Urothelium cell line (cell line): ENCODE data around the gene PLEKHM2.

Experiments used
- DNase-seq: peaks from one replicate; pipeline ENCODE4 v3.0.0; 2011; ENCODE audit warnings: low spot score, mixed read lengths
- FAIRE-seq: peaks from 2 replicates; lab custom pipeline; 2011; peaks lifted over from hg19 to GRCh38; lab: Jason Lieb, UNC

PLEKHM2 gene

GRCh38 chr1:15755646-15756040 lies 71.5 kb downstream of the PLEKHM2 start:
- FAIRE-seq, result no peak
- DNase-seq, result no peak

GRCh38 chr1:15756143-15757015 lies 72.3 kb downstream of the PLEKHM2 start:
- FAIRE-seq (no peak), DNase-seq (no peak)

- no peak for DNase-seq
- FAIRE-seq, result no peak
These were observed 73.0 kb downstream of the PLEKHM2 start for GRCh38 chr1:15757016-15757543.

- no peak for DNase-seq
- FAIRE-seq, result no peak
These were observed 73.6 kb downstream of the PLEKHM2 start for GRCh38 chr1:15757575-15758342.

- DNase-seq (no peak), FAIRE-seq (no peak)
These were observed 74.3 kb downstream of the PLEKHM2 start, which contains the start of gene FBLIM1 for GRCh38 chr1:15758343-15758931. Gene FBLIM1 (plus strand): TSS chr1:15758795. CDS start chr1:15764984, 6,189 bp downstream.

DNA sequence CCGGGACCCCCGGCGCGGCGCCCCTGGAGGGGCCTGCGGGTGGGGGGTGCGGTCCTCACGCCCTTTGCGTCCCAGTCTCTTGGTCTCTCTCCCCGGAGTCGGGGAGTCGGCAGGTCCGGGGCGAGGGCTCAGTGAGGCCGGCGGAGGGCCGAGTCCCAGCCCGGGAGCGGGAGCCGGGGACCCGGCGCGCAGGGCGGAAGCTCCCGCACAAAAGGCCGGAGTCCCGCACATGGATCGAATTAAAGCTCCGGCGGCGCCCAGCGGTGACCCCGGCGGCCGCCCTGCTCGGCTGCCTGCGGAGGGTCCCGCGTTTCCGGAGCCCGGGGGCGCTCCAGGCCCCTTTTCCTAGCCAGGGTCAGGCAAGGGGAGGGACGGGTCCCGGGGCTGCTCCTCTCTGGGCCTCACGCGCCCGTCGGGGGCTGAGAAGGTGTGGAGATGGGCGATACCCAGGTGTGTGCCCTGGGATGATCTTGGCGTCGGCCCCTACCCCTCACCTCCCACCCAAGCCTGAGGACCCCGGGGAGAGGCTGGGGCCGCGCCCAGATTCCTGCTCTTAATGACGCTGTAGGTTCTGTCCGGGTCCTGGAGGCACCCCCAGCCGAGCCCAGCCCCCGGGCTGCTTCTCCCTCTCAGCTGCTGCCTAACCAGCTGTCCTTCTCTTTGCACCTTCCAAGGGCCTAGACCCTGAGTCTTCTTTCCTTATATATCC lies 75.0 kb downstream of the PLEKHM2 start:
- FAIRE-seq (no peak), DNase-seq (no peak)

GRCh38 chr1:15760520-15761211 lies 76.5 kb downstream of the PLEKHM2 start:
- DNase-seq (peak; percentile 54), FAIRE-seq (no peak)

- no peak for DNase-seq
- FAIRE-seq, result no peak
These were observed 77.4 kb downstream of the PLEKHM2 start for GRCh38 chr1:15761366-15762128.

GRCh38 chr1:15762546-15762945 lies 78.4 kb downstream of the PLEKHM2 start:
- DNase-seq, result no peak
- FAIRE-seq, result no peak

DNA sequence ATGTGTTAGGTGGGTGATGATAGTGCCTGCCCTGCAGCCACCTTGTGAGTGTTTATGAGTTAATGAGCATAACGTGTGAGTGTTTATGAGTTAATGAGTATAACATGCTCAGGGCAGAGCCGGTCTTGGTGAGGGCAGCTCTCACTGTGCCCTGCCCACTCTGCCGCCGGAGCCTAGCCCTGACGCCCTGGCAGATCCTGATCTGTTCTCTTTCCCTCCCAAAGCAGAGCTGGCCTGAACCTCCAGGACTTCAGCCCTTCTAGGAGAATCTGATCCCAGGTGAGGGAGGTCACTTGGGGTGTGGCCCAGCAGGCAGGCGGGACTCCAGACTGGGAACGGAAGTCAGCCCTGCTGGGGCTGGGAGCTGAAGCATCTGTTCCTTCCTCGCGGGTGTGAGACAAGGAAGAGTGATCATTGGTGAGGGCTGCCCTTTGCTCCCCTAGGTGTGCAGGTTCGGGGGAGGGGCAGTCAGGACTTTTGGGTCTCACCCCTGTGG lies 80.2 kb downstream of the PLEKHM2 start:
- DNase-seq, result no peak
- FAIRE-seq, result no peak

- FAIRE-seq, result no peak
- no peak for DNase-seq
These were observed 80.8 kb downstream of the PLEKHM2 start for GRCh38 chr1:15764890-15765289.

- DNase-seq, result peak; percentile 82
These were observed 81.5 kb downstream of the PLEKHM2 start for GRCh38 chr1:15765495-15766194.

DNA sequence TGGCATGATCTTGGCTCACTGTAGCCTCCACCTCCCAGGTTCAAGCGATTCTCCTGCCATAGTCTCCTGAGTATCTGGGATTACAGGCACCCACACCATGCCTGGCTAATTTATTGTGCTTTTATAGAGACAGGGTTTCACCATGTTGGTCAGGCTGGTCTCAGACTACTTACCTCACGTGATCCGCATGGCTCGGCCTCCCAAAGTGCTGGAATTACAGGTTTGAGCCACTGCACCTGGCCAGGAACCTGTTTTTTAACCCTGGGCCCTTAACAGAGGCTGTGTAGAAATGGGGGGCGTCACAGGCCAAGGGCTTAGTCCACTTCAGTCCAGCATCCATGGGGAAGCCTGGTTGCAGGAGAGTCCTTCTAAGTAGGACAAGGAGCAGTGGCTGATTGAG lies 83.8 kb downstream of the PLEKHM2 start:
- FAIRE-seq (no peak), DNase-seq (no peak)

More at GRCh38 chr1:15765495-15766194, 81.5 kb downstream of the PLEKHM2 start:
- no peak for FAIRE-seq

GRCh38 chr1:15768388-15768787 lies 84.3 kb downstream of the PLEKHM2 start:
- FAIRE-seq, result no peak
- DNase-seq, result no peak

DNA sequence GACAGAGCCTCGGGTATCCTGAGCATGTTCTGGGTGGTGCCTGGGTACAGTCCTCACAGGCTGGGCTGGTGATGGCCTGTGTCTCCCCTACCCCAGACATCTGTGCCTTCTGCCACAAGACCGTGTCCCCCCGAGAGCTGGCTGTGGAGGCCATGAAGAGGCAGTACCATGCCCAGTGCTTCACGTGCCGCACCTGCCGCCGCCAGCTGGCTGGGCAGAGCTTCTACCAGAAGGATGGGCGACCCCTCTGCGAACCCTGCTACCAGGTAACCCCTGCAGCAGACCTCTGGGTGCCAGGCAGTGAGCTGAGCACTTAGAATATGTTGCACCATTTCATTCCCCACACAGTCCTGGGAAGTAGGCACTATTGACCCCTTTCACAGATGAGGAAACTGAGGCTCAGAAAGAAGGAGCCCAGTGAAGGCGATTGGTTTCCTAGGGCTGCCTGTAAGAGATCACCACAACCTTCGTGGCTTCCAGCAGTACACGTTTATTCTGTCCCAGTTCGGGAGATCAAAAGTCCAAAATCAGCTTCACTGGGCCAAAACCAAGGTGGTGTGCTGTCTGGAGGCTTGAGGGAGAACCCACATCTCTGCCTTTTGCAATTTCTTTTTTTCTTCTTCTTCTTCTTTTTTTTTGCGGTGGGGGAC lies 86.3 kb downstream of the PLEKHM2 start:
- no peak for DNase-seq
- FAIRE-seq, result no peak

GRCh38 chr1:15771836-15772515 lies 87.9 kb downstream of the PLEKHM2 start:
- no peak for FAIRE-seq

GRCh38 chr1:15775706-15776105 lies 91.6 kb downstream of the PLEKHM2 start:
- no peak for FAIRE-seq
- DNase-seq, result no peak

More at GRCh38 chr1:15771836-15772515, 87.9 kb downstream of the PLEKHM2 start:
- no peak for DNase-seq
